BE2C (cell line): ENCODE data around the gene IPO9.
"Not testable (repeated sequence)": the region's sequence is repeated elsewhere in the genome, so short reads cannot be mapped to it uniquely, and the experiment has no call there.

Source experiments
- DNase-seq: peaks from one replicate; pipeline ENCODE4 v3.0.0-alpha.2; 2020
- H3K27me3 ChIP-seq: fragments of 250-450 bp; sonication (Bioruptor Pico); 2 replicates; pipeline ENCODE4 v1.5.1; 2020; ENCODE audit warnings: mild to moderate bottlenecking
- H3K36me3 ChIP-seq: fragments of 250-450 bp; sonication (Bioruptor Pico); 2 replicates; pipeline ENCODE4 v1.5.1; 2020; ENCODE audit warnings: mild to moderate bottlenecking
- H3K4me1 ChIP-seq: fragments of 250-450 bp; sonication (Bioruptor Pico); 2 replicates; pipeline ENCODE4 v1.5.1; 2020
- H3K4me3 ChIP-seq: 2 replicates; pipeline ENCODE4 v1.5.1; 2011; ENCODE audit warnings: low read depth, low read length
- H3K9me3 ChIP-seq: fragments of 250-450 bp; sonication (Bioruptor Pico); 2 replicates; pipeline ENCODE4 v1.5.1; 2020
- CTCF ChIP-seq: IDR thresholded peaks from 2 replicates; pipeline ENCODE4 v1.5.1; 2012; ENCODE audit warnings: mild to moderate bottlenecking, low read depth, low read length

The IPO9 gene

GRCh38 chr1:201827321-201828216, 1.4 kb upstream of the IPO9 start:
- no peak for DNase-seq
- H3K36me3 ChIP-seq, result peaks cover 4% of the 10 kb centered on the region

GRCh38 chr1:201828217-201828819, 639 bp upstream of the IPO9 start:
- Histone ChIP-seq H3K9me3 (no peaks in the 10 kb centered on the region), H3K36me3 (peaks cover 2% of the 10 kb centered on the region), H3K27me3 (no peaks in the 10 kb centered on the region), H3K4me1 (peaks cover 3% of the 10 kb centered on the region), H3K4me3 (no peak overlapping the region)
- TF ChIP-seq CTCF, result no peak
- DNase-seq, result no peak

More at GRCh38 chr1:201827321-201828216, 1.4 kb upstream of the IPO9 start:
- Histone ChIP-seq H3K27me3 (no peaks in the 10 kb centered on the region), H3K4me3 (no peak overlapping the region), H3K9me3 (no peaks in the 10 kb centered on the region), H3K4me1 (peaks cover 2% of the 10 kb centered on the region)
- no peak for TF ChIP-seq CTCF

GRCh38 chr1:201831371-201831770, 2.4 kb downstream of the IPO9 start:
- H3K36me3 ChIP-seq, result peaks cover 16% of the 10 kb centered on the region

GRCh38 chr1:201834621-201835020, 5.7 kb downstream of the IPO9 start:
- no peak overlapping the region for H3K4me3 ChIP-seq
- peaks cover 17% of the 10 kb centered on the region for H3K36me3 ChIP-seq
- no peaks in the 10 kb centered on the region for H3K27me3 ChIP-seq
- no peak for DNase-seq
- H3K4me1 ChIP-seq, result peaks cover 3% of the 10 kb centered on the region
- TF ChIP-seq CTCF, result no peak
- H3K9me3 ChIP-seq, result no peaks in the 10 kb centered on the region

More at GRCh38 chr1:201831371-201831770, 2.4 kb downstream of the IPO9 start:
- Histone ChIP-seq H3K9me3 (no peaks in the 10 kb centered on the region), H3K4me1 (peaks cover 3% of the 10 kb centered on the region), H3K4me3 (no peak overlapping the region), H3K27me3 (no peaks in the 10 kb centered on the region)
- no peak for DNase-seq
- TF ChIP-seq CTCF, result no peak

GRCh38 chr1:201838381-201838780, 9.4 kb downstream of the IPO9 start:
- H3K4me1 ChIP-seq, result no peaks in the 10 kb centered on the region
- H3K36me3 ChIP-seq, result peaks cover 17% of the 10 kb centered on the region
- H3K9me3 ChIP-seq, result no peaks in the 10 kb centered on the region
- no peak overlapping the region for H3K4me3 ChIP-seq
- H3K27me3 ChIP-seq, result no peaks in the 10 kb centered on the region
- no peak for DNase-seq
- no peak for TF ChIP-seq CTCF

- not testable (repeated sequence) for H3K27me3 ChIP-seq, H3K4me3 ChIP-seq, H3K4me1 ChIP-seq, H3K9me3 ChIP-seq, DNase-seq
- peaks cover 17% of the 10 kb centered on the region for H3K36me3 ChIP-seq
These were observed 10.1 kb downstream of the IPO9 start for GRCh38 chr1:201839089-201839488.
